H9 (cell line): ENCODE measurements around the gene SMPX. TPM values are rescaled to one million over a fixed set of nuclear protein-coding genes. Genes with fewer than 3 reads are reported as not detected.

ENCODE experiments used
- DNase-seq: peaks from one replicate; pipeline ENCODE4 v3.0.0-alpha.2; 2017
- H2AFZ ChIP-seq: one replicate; pipeline ENCODE4 v1.6.1; 2013; ENCODE audit warnings: mild to moderate bottlenecking, low read length, control low read depth, moderate library complexity
- H2AK5ac ChIP-seq: 2 replicates; pipeline ENCODE4 v1.6.1; 2013; ENCODE audit warnings: low read length, control low read depth, mixed read lengths; ENCODE audit not compliant: insufficient read length
- H2BK120ac ChIP-seq: one replicate; pipeline ENCODE4 v1.6.1; 2013; ENCODE audit warnings: low read depth, mild to moderate bottlenecking, low read length, control low read depth, inconsistent platforms; ENCODE audit not compliant: poor library complexity, severe bottlenecking
- H2BK12ac ChIP-seq: 2 replicates; pipeline ENCODE4 v1.6.1; 2013; ENCODE audit warnings: low read length, control low read depth, mixed read lengths, low read depth; ENCODE audit not compliant: insufficient read length
- H2BK15ac ChIP-seq: 2 replicates; pipeline ENCODE4 v1.6.1; 2013; ENCODE audit warnings: low read depth, low read length, control low read depth
- H2BK20ac ChIP-seq: one replicate; pipeline ENCODE4 v1.6.1; 2013; ENCODE audit warnings: low read depth, mild to moderate bottlenecking, low read length, control low read depth, inconsistent platforms; ENCODE audit not compliant: poor library complexity, severe bottlenecking
- H2BK5ac ChIP-seq: 2 replicates; pipeline ENCODE4 v1.6.1; 2013; ENCODE audit warnings: low read length, control low read depth, mixed read lengths; ENCODE audit not compliant: insufficient read length
- H3K14ac ChIP-seq: 2 replicates; pipeline ENCODE4 v1.6.1; 2013; ENCODE audit warnings: low read length, control low read depth; ENCODE audit not compliant: insufficient read depth
- H3K18ac ChIP-seq: 2 replicates; pipeline ENCODE4 v1.6.1; 2013; ENCODE audit warnings: low read depth, mild to moderate bottlenecking, mixed read lengths, low read length, control low read depth; ENCODE audit not compliant: insufficient read length
- H3K23ac ChIP-seq: 2 replicates; pipeline ENCODE4 v1.6.1; 2013; ENCODE audit warnings: low read length, control low read depth, mixed read lengths, low read depth; ENCODE audit not compliant: insufficient read length
- H3K23me2 ChIP-seq: 2 replicates; pipeline ENCODE4 v1.6.1; 2013; ENCODE audit warnings: low read depth, mild to moderate bottlenecking, mixed read lengths, low read length, control low read depth; ENCODE audit not compliant: insufficient read length, poor library complexity, severe bottlenecking
- H3K27ac ChIP-seq: 2 replicates; pipeline ENCODE4 v1.5.1; 2013; ENCODE audit warnings: low read length, control low read depth, mixed read lengths, low read depth; ENCODE audit not compliant: insufficient read length
- H3K27me3 ChIP-seq: 2 replicates; pipeline ENCODE4 v1.6.1; 2013; ENCODE audit warnings: low read length, control low read depth, inconsistent platforms; ENCODE audit not compliant: insufficient read depth
- H3K4ac ChIP-seq: 2 replicates; pipeline ENCODE4 v1.6.1; 2013; ENCODE audit warnings: low read depth, mild to moderate bottlenecking, control low read depth, inconsistent platforms, low read length, moderate library complexity
- H3K4me1 ChIP-seq: 2 replicates; pipeline ENCODE4 v1.6.1; 2013; ENCODE audit warnings: low read length, control low read depth, inconsistent platforms; ENCODE audit not compliant: insufficient read depth
- H3K4me2 ChIP-seq: 2 replicates; pipeline ENCODE4 v1.6.1; 2013; ENCODE audit warnings: low read length, control low read depth, mixed read lengths; ENCODE audit not compliant: insufficient read length, insufficient read depth
- H3K56ac ChIP-seq: 2 replicates; pipeline ENCODE4 v1.6.1; 2013; ENCODE audit warnings: low read depth, mild to moderate bottlenecking, mixed read lengths, low read length, control low read depth; ENCODE audit not compliant: insufficient read length
- H3K79me1 ChIP-seq: 2 replicates; pipeline ENCODE4 v1.6.1; 2013; ENCODE audit warnings: low read depth, mild to moderate bottlenecking, moderate library complexity, low read length, control low read depth, inconsistent platforms; ENCODE audit not compliant: insufficient read depth, poor library complexity, severe bottlenecking
- H3K79me2 ChIP-seq: 2 replicates; pipeline ENCODE4 v1.6.1; 2013; ENCODE audit warnings: low read length, control low read depth, inconsistent platforms; ENCODE audit not compliant: insufficient read depth
- H3K9ac ChIP-seq: 2 replicates; pipeline ENCODE4 v1.6.1; 2013; ENCODE audit warnings: low read length, control low read depth, mixed read lengths; ENCODE audit not compliant: insufficient read length; ENCODE audit errors: extremely low read depth
- H3K9me3 ChIP-seq: one replicate; pipeline ENCODE4 v1.6.1; 2013; ENCODE audit warnings: low read depth, low read length, inconsistent platforms; ENCODE audit not compliant: control insufficient read depth
- H3T11ph ChIP-seq: one replicate; pipeline ENCODE4 v1.6.1; 2013; ENCODE audit warnings: mild to moderate bottlenecking, low read length, control low read depth, inconsistent platforms
- H4K20me1 ChIP-seq: one replicate; pipeline ENCODE4 v1.6.1; 2013; ENCODE audit not compliant: control insufficient read depth, insufficient read length, insufficient read depth
- H4K5ac ChIP-seq: 2 replicates; pipeline ENCODE4 v1.6.1; 2013; ENCODE audit warnings: low read depth, mild to moderate bottlenecking, mixed read lengths, low read length, control low read depth; ENCODE audit not compliant: insufficient read length
- H4K8ac ChIP-seq: replicated peaks from 2 replicates; pipeline ENCODE4 v1.6.1; 2013; ENCODE audit warnings: low read length, control low read depth, mixed read lengths, low read depth; ENCODE audit not compliant: insufficient read length
- H4K91ac ChIP-seq: 2 replicates; pipeline ENCODE4 v1.6.1; 2013; ENCODE audit warnings: low read depth, mild to moderate bottlenecking, moderate library complexity, mixed read lengths, low read length, control low read depth; ENCODE audit not compliant: insufficient read length
- H3K27ac Mint-ChIP-seq, 3 experiments: 2 replicates in 2 of 3; 3 replicates in 1 of 3; pipeline ENCODE4 v1.8.0; 2020 to 2021; ENCODE audit warnings: mixed read lengths in 3 of 3, mild to moderate bottlenecking in 1 of 3, moderate library complexity in 1 of 3
- H3K27me3 Mint-ChIP-seq: 2 replicates; pipeline ENCODE4 v1.8.0; 2021; ENCODE audit warnings: low read depth, mild to moderate bottlenecking, moderate library complexity, mixed read lengths
- H3K36me3 Mint-ChIP-seq, 3 experiments: 2 replicates in 2 of 3; 3 replicates in 1 of 3; pipeline ENCODE4 v1.8.0; 2020 to 2021; ENCODE audit warnings: low read depth in 3 of 3, mixed read lengths in 3 of 3; ENCODE audit not compliant: insufficient read depth in 1 of 3
- H3K4me1 Mint-ChIP-seq, 2 experiments: 2 replicates each; pipeline ENCODE4 v1.8.0; 2020; ENCODE audit warnings: mixed read lengths in 2 of 2
- H3K4me3 Mint-ChIP-seq, 2 experiments: 2 replicates in 1 of 2; 3 replicates in 1 of 2; pipeline ENCODE4 v1.8.0; 2020 to 2021; ENCODE audit warnings: mild to moderate bottlenecking in 2 of 2, mixed read lengths in 2 of 2, moderate library complexity in 1 of 2
- H3K9me3 Mint-ChIP-seq, 2 experiments: 2 replicates in 1 of 2; 3 replicates in 1 of 2; pipeline ENCODE4 v1.8.0; 2020; ENCODE audit warnings: mild to moderate bottlenecking in 2 of 2, mixed read lengths in 2 of 2, moderate library complexity in 1 of 2
- WGBS: extraction: QIAGEN DNeasy Blood & Tissue Kit; methylation state at CpG from one replicate; pipeline ENCODE4 v1.1.7; 2013; ENCODE audit warnings: missing lambda C conversion rate, low lambda C conversion rate, mixed read lengths; ENCODE audit not compliant: insufficient read length; ENCODE audit errors: extremely low coverage; 5-methylcytosine and 5-hydroxymethylcytosine counted together
- total RNA-seq: library from RNA; stranded (reverse); gene quantifications from 2 replicates; pipeline ENCODE4 v1.2.1, GENCODE V29; 2021
- TF ChIP-seq, protein P1 (sequence below): fragments of 200-600 bp; sonication (generic); conservative IDR thresholded peaks from 3 replicates; pipeline ENCODE4 v1.8.0; 2021; ENCODE audit warnings: antibody characterized with exemption, mild to moderate bottlenecking

Gene SMPX
- total RNA-seq, 1 experiment from 2014 or later: not detected

DNA sequence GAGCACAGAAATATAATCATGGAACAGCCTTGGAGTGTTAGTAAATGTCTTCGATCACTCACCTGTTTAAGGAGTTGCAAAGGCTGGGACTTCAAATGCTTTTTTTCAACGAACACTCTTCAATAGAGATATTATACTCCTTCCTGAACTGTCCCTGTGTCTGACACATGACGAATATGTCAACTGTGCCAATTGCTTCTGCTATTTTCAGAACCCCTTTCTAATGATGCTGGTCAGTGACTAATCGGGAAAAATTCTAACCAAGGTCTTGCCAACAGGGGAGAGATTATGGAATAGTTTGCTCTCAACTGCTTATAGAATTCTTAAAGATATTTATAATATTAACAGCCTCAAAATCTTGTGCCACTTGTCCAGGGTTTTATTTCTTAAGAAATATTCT lies 91.2 kb downstream of the SMPX start:
- no peaks in the 10 kb centered on the region for H3K23me2 ChIP-seq
- no peaks in the 10 kb centered on the region for H4K20me1 ChIP-seq
- H2BK20ac ChIP-seq: no peak overlapping the region

More for the DNA sequence above, 91.2 kb downstream of the SMPX start:
- H3K9me3 Mint-ChIP-seq: peaks cover 0 to 27% of the 10 kb centered on the region in 2 experiments; a peak in 3 of 5 replicates
- Histone ChIP-seq H3K9me3 (peaks cover 29% of the 10 kb centered on the region), H3K27me3 (no peaks in the 10 kb centered on the region), H2AFZ (no peak overlapping the region), H3K14ac (no peak overlapping the region), H3K9ac (no peak overlapping the region), H2BK120ac (no peak overlapping the region), H4K8ac (no peak overlapping the region), H2BK5ac (no peak overlapping the region), H2BK12ac (no peak overlapping the region), H3T11ph (no peak overlapping the region), H2BK15ac (no peak overlapping the region), H4K5ac (no peak overlapping the region), H3K4me1 (no peaks in the 10 kb centered on the region), H3K23ac (no peak overlapping the region), H3K56ac (no peak overlapping the region), H3K18ac (no peak overlapping the region), H4K91ac (no peak overlapping the region), H3K79me2 (no peaks in the 10 kb centered on the region), H3K4ac (no peak overlapping the region), H3K4me2 (no peak overlapping the region), H3K27ac (no peak overlapping the region), H3K79me1 (no peaks in the 10 kb centered on the region), H2AK5ac (no peak overlapping the region)
- TF ChIP-seq, protein P1, sequence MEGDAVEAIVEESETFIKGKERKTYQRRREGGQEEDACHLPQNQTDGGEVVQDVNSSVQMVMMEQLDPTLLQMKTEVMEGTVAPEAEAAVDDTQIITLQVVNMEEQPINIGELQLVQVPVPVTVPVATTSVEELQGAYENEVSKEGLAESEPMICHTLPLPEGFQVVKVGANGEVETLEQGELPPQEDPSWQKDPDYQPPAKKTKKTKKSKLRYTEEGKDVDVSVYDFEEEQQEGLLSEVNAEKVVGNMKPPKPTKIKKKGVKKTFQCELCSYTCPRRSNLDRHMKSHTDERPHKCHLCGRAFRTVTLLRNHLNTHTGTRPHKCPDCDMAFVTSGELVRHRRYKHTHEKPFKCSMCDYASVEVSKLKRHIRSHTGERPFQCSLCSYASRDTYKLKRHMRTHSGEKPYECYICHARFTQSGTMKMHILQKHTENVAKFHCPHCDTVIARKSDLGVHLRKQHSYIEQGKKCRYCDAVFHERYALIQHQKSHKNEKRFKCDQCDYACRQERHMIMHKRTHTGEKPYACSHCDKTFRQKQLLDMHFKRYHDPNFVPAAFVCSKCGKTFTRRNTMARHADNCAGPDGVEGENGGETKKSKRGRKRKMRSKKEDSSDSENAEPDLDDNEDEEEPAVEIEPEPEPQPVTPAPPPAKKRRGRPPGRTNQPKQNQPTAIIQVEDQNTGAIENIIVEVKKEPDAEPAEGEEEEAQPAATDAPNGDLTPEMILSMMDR: no peak
- no peaks in the 10 kb centered on the region for H3K4me1 Mint-ChIP-seq
- no peaks in the 10 kb centered on the region; a peak in 1 of 7 replicates for H3K36me3 Mint-ChIP-seq
- H3K27ac Mint-ChIP-seq: no peak overlapping the region
- peaks cover 2% of the 10 kb centered on the region; the same call in 1 of the 2 replicates for H3K27me3 Mint-ChIP-seq
- no peak overlapping the region for H3K4me3 Mint-ChIP-seq
- no peak for DNase-seq
- WGBS: no CpG with 5 or more reads among the region's 4 CpGs
